GM18505 (cell line): ENCODE data around the gene PGAP2.
"Not testable (repeated sequence)": the region's sequence is repeated elsewhere in the genome, so short reads cannot be mapped to it uniquely, and the experiment has no call there.

ENCODE experiments used
- ATAC-seq: cut with Tn5 transposase; IDR thresholded peaks from one replicate; pipeline ENCODE4 v1.9.1; 2021; ENCODE audit not compliant: unreplicated experiment
- POLR2A ChIP-seq: IDR thresholded peaks from 4 replicates; pipeline ENCODE4 v1.6.1; 2011; ENCODE audit warnings: borderline replicate concordance; ENCODE audit not compliant: insufficient read depth, insufficient read length; ENCODE audit errors: extremely low read depth

PGAP2 gene

DNA sequence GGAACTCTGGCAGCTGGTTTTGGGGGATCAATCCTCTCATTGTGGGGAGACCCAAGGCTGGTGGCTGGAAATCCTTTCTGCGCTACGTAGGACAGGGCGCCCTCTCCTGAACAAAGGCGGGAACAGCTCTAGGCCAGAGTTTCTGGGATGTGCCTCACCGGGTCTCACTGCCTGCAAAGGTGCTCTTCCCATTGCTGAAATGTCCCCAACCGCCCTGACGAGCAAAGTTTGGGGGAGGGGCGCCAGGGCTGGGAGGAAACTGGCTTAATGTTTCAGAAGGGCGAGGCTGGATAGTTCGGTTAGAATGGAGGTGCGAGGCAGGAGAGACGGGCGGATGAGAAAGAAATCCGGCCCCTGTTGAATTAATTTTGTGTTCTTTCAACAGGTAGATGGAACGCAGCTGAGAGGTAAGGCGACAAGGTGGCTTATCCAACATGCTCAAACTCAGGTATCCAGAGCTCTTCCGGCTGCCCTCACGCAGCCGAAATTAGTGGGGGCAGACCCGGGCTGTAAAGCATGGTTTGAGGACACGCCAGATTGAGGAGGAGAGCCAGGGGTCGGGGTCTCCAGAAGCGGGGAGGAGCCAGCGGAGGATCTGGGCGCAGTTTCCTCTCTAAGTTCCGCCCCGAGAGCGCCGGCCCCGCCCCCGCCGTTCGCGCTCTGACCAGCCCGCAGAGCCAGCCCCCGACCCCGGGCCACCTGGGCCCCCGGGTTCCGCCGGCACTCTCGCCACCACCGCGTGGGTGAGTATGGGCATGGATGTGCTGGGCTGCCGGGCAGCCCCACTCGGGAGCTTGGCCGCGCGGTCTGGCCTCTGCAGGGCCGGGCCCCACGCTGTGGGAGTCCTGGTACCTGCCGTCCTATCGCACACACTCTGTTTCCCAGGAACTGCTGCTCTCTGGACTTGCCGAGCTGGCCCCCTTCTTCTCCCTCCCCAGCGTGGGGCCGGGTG lies at the start of gene PGAP2:
Gene PGAP2, plus strand, starts transcription at position 652 of the 952 bp plus-strand sequence. CDS start 2,700 bp downstream, outside the sequence.
- peak; percentile 63 for ATAC-seq
- peak; percentile 19 for TF ChIP-seq POLR2A

GRCh38 chr11:3764266-3764665 lies 44.1 kb upstream of the PGAP2 start:
- ATAC-seq = no peak
- no peak for TF ChIP-seq POLR2A

GRCh38 chr11:3766836-3767235 lies 41.5 kb upstream of the PGAP2 start:
- not testable (repeated sequence) for ATAC-seq

DNA sequence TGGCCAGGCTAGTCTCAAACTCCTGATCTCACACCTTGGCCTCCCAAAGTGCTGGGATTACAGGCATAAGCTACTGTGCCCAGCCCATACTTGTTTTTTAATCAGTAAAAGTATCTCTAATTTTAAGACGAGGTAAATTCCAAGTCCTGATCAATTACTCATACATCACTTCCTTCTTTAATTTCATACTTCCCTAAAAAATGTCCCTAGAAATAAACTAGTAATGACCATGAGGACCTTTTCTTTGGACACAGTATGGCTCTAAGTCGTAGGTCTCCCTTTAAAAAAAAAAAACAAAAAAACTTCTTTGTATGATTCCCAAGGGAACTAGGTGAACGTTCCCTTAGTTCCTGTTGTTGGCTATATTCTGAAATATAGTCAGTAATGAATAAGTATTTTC lies 40.8 kb upstream of the PGAP2 start:
- no peak for ATAC-seq
- TF ChIP-seq POLR2A = no peak

DNA sequence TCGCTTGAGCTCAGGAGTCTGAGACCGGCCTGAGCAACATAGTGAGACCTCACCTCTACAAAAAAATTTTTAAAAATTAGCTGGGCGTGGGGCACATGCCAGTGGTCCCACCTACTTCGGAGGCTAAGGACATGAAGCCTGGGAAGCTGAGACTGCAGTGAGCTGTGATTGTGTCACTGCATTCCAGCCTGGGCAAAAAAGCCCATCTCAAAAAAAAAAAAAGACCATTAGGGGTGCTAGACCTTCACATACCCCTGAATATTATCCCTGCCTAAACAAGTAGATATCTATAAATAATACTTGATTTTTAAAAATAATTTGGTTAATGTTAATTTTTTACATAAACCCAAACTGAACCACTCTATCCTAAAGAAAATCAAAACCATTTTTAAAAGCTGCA lies 35.2 kb upstream of the PGAP2 start:
- TF ChIP-seq POLR2A = no peak
- ATAC-seq = no peak

DNA sequence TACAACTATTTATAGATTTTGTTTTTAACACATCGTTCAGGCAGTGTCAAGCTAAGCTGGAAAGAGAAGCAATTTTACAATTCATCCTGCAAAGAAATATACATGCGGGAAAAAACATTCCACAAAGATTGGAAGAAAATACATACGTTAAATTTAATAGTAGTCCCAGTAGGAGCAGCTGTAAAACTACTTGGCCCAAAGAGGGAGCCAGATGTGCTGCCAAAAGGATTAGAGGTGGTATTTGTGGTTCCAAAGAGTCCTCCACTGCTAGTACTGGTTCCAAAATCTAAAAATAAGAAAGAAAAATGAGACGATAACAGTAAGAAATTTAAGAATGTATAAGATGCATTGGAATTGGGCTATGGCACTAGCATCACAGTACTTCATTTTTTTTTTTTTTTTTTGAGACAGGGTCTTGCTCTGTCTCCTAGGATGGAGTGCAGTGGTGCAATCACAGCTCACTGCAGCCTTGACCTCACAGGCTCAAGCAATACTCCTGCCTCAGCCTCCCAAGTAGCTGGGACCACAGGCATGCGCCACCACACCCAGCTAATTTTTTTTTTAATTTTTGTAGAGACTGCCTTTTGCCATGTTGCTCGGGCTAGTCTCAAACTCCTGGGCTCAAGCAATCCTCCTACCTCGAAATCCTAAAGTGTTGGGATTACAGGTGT lies 32.5 kb upstream of the PGAP2 start:
- ATAC-seq = no peak
- no peak for TF ChIP-seq POLR2A

- TF ChIP-seq POLR2A = no peak
Observed at GRCh38 chr11:3781423-3781822, 26.9 kb upstream of the PGAP2 start.

DNA sequence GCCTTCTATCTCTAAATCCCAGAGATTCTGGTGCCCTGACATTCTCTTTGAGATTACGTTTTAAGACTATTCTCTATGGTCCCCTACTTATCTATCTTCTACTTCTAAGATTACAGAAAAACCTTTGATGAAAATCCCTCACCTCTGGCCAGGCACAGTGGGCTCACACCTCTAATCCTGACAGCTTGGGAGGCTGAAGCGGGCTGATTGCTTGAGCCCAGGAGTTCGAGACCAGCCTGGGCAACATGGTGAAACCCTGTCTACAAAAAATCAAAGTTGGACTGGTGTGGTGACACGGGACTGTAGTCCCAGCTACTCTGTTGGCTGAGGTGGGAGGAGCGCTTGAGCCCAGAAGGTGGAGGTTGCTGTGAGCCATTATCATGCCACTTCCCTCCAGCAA lies 25.4 kb upstream of the PGAP2 start:
- TF ChIP-seq POLR2A = no peak
- no peak for ATAC-seq

More at GRCh38 chr11:3781423-3781822, 26.9 kb upstream of the PGAP2 start:
- no peak for ATAC-seq

DNA sequence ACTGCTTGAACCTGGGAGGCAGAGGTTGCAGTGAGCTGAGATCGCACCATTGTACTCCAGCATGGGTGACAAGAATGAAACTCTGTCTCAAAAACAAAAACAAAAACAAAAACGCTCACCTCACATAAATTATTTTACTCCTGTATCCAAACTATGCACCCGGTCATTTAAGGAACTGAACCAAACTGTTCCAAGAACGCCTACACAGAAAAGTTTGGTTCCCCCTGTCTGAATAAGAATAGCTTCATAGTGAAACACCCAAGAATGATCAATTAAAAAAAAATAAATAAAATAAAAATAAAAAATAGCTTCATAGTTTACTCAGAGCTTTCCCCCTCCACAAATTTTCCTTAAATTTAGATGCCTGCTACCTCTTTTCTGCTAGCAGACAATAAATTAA lies 24.7 kb upstream of the PGAP2 start:
- ATAC-seq = no peak
- TF ChIP-seq POLR2A = no peak

DNA sequence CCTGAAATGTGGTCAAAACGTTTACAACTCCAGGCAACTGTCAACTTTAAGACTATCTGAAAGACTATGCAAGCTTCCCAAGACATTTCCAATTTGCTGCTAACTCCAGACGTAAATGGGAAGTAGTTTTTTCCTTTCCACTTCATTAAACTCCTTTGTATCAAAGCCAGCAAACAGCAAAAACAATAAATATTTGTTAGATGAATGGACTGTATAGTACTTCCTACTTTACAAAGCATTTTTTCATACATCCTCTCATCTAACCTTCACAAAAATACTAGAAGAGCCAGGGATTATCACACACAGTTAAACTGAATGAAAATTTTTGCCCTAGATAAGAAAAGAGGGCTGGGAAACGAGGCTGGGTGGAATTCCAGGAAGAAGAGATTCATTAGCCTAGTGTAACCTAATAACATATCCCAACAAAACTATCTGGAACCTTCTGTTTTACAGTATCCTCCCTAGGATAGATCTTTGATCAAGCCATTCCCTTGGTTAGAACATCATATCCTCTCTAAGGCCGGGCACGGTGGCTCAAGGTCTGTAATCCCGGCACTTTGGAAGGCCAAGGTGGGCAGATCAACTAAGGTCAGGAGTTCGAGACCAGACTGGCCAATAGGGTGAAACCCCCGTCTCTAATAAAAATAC lies 21.5 kb upstream of the PGAP2 start:
- TF ChIP-seq POLR2A = no peak
- ATAC-seq = no peak

GRCh38 chr11:3794387-3794786 lies 14.0 kb upstream of the PGAP2 start:
- ATAC-seq = not testable (repeated sequence)

DNA sequence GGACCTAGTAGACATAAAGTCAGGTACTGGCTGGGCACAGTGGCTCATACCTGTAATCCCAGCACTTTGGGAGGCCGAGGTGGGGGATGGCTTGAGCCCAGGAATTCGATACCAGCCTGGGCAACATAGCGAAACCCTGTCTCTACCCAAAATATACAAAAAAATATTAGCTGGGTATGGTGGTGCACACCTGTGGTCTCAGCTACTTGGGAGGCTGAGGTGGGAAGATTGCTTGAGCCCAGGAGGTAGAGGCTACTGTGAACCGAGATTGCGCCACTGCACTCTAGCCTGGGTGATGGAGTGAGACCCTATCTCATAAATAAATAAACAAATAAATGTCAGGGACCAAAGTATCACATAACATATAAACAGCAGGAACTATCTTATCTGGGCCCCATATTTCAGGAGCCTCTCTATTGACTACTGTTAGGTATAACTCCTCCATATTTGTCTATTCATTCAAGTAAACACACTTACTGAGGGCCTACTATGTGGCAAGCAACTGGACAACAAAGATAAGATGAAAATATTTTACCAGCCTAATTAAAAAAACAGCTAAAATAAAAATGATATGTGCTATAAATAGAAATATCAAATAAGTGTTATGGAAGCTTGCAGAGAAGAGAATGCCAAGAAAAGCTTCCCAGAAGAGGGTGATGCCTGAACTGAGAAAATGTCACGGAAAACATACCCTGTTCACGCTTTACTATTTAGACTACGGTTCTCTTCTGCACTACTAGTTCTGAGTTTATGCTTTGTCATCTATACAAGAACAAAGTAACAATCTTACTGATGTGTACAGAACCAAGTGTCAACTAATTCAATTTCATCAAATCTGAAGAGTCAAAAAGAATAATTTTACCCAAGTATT lies 13.0 kb upstream of the PGAP2 start:
- ATAC-seq = no peak
- TF ChIP-seq POLR2A = no peak

GRCh38 chr11:3796002-3796311 lies 12.4 kb upstream of the PGAP2 start:
- ATAC-seq = no peak
- TF ChIP-seq POLR2A = no peak
